ENCODE measurements around the gene MYL7. TPM values are rescaled to one million over a fixed set of nuclear protein-coding genes. Genes with fewer than 3 reads are reported as not detected.

Gene MYL7
- total and polyA plus RNA-seq, 9 of the 15 experiments (the other 6 are each of a cell fraction or from before 2014, with no cell fraction given): not detected

GRCh38 chr7:44186736-44187135 is 45.6 kb upstream of the MYL7 start:
- ATAC-seq (no peak), DNase-seq (ENCODE audit: extremely low read depth in 1 of 4, low spot score in 3 of 4) (no peak), FAIRE-seq (no peak)
- in situ Hi-C loops (cut with MboI) (no loop called here), intact Hi-C loops (cut with micrococcal nuclease) (no loop called here)
- 0% methylated on average over 5 of the region's 5 CpGs for WGBS (ENCODE audit: insufficient coverage, low coverage, missing lambda C conversion rate)
- no peak overlapping the region for H3K9ac ChIP-seq (ENCODE audit: insufficient read depth in 1 of 2, low read depth in 2 of 2, low read length in 2 of 2)
- H3K4me3 ChIP-seq: no peak overlapping the region
- H3K4me2 ChIP-seq (ENCODE audit: insufficient read depth, low read length): no peak overlapping the region
- H3K9me1 ChIP-seq (ENCODE audit: control insufficient read depth, insufficient read depth, low read length): no peaks in the 10 kb centered on the region
- no peaks in the 10 kb centered on the region for H3K36me3 ChIP-seq (ENCODE audit: control insufficient read depth, insufficient read depth, low read length)
- no peak overlapping the region for H3K27ac ChIP-seq (ENCODE audit: extremely low read depth, low read depth, low read length)
- no peaks in the 10 kb centered on the region for H3K79me2 ChIP-seq (ENCODE audit: control insufficient read depth, insufficient read depth, low read length)
- H4K20me1 ChIP-seq (replicated peaks; ENCODE audit: control insufficient read depth, insufficient read depth, low read length): no peaks in the 10 kb centered on the region
- no peak overlapping the region for H2AFZ ChIP-seq (ENCODE audit: low read depth, low read length)
- TF ChIP-seq CBX8 (IDR thresholded peaks at IDR 0.05; ENCODE audit: borderline replicate concordance, extremely low read depth, low read depth, low read length, poor library complexity, severe bottlenecking): no peak
- no peak for TF ChIP-seq SNRNP70 (optimal IDR thresholded peaks at IDR 0.05; ENCODE audit: low read depth, low read length)
- no peak for TF ChIP-seq TCF7 (IDR thresholded peaks at IDR 0.05; ENCODE audit: borderline replicate concordance)
- no peak for TF ChIP-seq ZBTB8A (IDR thresholded peaks at IDR 0.05; ENCODE audit: partially characterized antibody)
- peaks cover 0 to 5% of the 10 kb centered on the region in 2 experiments; a peak in 1 of 5 replicates for H3K4me1 ChIP-seq (replicated peaks in 1 of 2; ENCODE audit: control insufficient read depth in 2 of 2, insufficient read depth in 2 of 2, low read length in 2 of 2)
- peaks cover 10% of the 10 kb centered on the region for H3K9me3 ChIP-seq (replicated peaks; ENCODE audit: control insufficient read depth, insufficient read depth, low read depth, low read length)
- ChIA-PET CTCF (ENCODE audit: low intra/inter-chr PET ratio) (no interaction called here), POLR2A (no interaction called here)
- BruUV-seq (replicated peaks): no TSS peak
- H3K27me3 ChIP-seq (ENCODE audit: control insufficient read depth in 2 of 2, insufficient read depth in 2 of 2, low read length in 2 of 2): peaks cover 7 to 41% of the 10 kb centered on the region in 2 experiments; a peak in 3 of 5 replicates

GRCh38 chr7:44185729-44186128 is 44.6 kb upstream of the MYL7 start:
- Histone ChIP-seq H3K9me1 (ENCODE audit: control insufficient read depth, insufficient read depth, low read length) (no peaks in the 10 kb centered on the region), H3K79me2 (ENCODE audit: control insufficient read depth, insufficient read depth, low read length) (no peaks in the 10 kb centered on the region), H3K27ac (ENCODE audit: extremely low read depth, low read depth, low read length) (no peak overlapping the region), H2AFZ (ENCODE audit: low read depth, low read length) (no peak overlapping the region), H3K4me3 (no peak overlapping the region), H3K9ac (ENCODE audit: insufficient read depth in 1 of 2, low read depth in 2 of 2, low read length in 2 of 2) (no peak overlapping the region), H3K4me1 (replicated peaks in 1 of 2; ENCODE audit: control insufficient read depth in 2 of 2, insufficient read depth in 2 of 2, low read length in 2 of 2) (peaks cover 0 to 5% of the 10 kb centered on the region in 2 experiments; a peak in 1 of 5 replicates), H3K27me3 (ENCODE audit: control insufficient read depth in 2 of 2, insufficient read depth in 2 of 2, low read length in 2 of 2) (peaks cover 8 to 44% of the 10 kb centered on the region in 2 experiments; a peak in 3 of 5 replicates), H3K36me3 (ENCODE audit: control insufficient read depth, insufficient read depth, low read length) (no peaks in the 10 kb centered on the region), H4K20me1 (replicated peaks; ENCODE audit: control insufficient read depth, insufficient read depth, low read length) (no peaks in the 10 kb centered on the region), H3K4me2 (ENCODE audit: insufficient read depth, low read length) (no peak overlapping the region), H3K9me3 (replicated peaks; ENCODE audit: control insufficient read depth, insufficient read depth, low read depth, low read length) (peaks cover 10% of the 10 kb centered on the region)
- FAIRE-seq (no peak), DNase-seq (ENCODE audit: extremely low read depth in 1 of 4, low spot score in 3 of 4) (no peak), ATAC-seq (no peak)
- POLR2A ChIA-PET: no interaction called here
- no TSS peak for BruUV-seq (replicated peaks)
- in situ Hi-C loops (cut with MboI) (no loop called here), intact Hi-C loops (cut with micrococcal nuclease) (no loop called here)
- no peak for TF ChIP-seq KDM4B (IDR thresholded peaks at IDR 0.05; ENCODE audit: borderline replicate concordance in 2 of 2, low read depth in 1 of 2)
- 4% methylated on average over 3 of the region's 5 CpGs for WGBS (ENCODE audit: insufficient coverage, low coverage, missing lambda C conversion rate)
- CTCF ChIA-PET (ENCODE audit: low intra/inter-chr PET ratio): no interaction called here
